Panc1 (cell line): Measurements from ENCODE around the gene WDR20.

Experiments used
- CTCF ChIP-seq: fragments of 450-650 bp; IDR thresholded peaks from 2 replicates; pipeline ENCODE4 v1.5.1; 2017; ENCODE audit warnings: mild to moderate bottlenecking
- POLR2AphosphoS5 ChIP-seq: IDR thresholded peaks from 2 replicates; pipeline ENCODE4 v1.6.1; 2012; ENCODE audit warnings: mild to moderate bottlenecking, low read depth, low read length, moderate library complexity
- REST ChIP-seq, 2 experiments: IDR thresholded peaks; 2 replicates each; pipeline ENCODE4 v1.6.1; 2011 to 2012; ENCODE audit warnings: low read depth in 2 of 2, control low read depth in 1 of 2, low read length in 1 of 2, mild to moderate bottlenecking in 1 of 2, moderate library complexity in 1 of 2; ENCODE audit not compliant: insufficient read depth in 1 of 2
- SIN3A ChIP-seq: IDR thresholded peaks from 2 replicates; pipeline ENCODE4 v1.6.1; 2012; ENCODE audit warnings: low read depth, mild to moderate bottlenecking, low read length, moderate library complexity, borderline replicate concordance; ENCODE audit not compliant: insufficient read depth

- TF ChIP-seq CTCF (no peak), POLR2AphosphoS5 (no peak), REST (IDR thresholded peaks at IDR 0.05; ENCODE audit: insufficient read depth in 1 of 2, low read depth in 2 of 2, low read length in 1 of 2) (no peak), SIN3A (no peak)
These were observed 75.4 kb downstream of the WDR20 start for GRCh38 chr14:102215071-102215470.
